ENCODE results near the gene PRKN. TPM values are rescaled to one million over a fixed set of nuclear protein-coding genes. Genes with fewer than 3 reads are reported as not detected.

The PRKN gene
- polyA plus RNA-seq, 1 experiment = 0.71 TPM

DNA sequence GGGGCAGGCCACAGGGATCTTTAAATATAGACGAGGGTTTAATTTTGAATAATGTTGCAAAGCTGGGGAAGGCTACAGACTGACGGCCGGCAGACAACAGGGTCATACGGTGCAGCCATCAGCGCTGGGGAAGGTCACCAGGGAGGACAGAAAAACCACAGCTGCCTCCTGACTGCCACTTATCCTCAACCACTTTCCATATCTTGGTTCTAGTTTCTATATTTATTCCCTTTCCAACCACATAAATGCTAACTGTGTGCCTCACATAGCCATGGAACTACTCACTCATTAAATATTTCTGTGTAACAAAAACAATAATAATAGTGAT, 1368.0 kb downstream of the PRKN start:
- POLR2A ChIA-PET = no interaction called here
- H3K4me3 ChIP-seq (ENCODE audit: low read depth, low read length) = no peak overlapping the region
- DNase-seq (ENCODE audit: low read depth) = no peak
- no peaks in the 10 kb centered on the region for H3K27me3 ChIP-seq (ENCODE audit: control insufficient read depth, insufficient read depth, low read length)
- TF ChIP-seq, protein P1, sequence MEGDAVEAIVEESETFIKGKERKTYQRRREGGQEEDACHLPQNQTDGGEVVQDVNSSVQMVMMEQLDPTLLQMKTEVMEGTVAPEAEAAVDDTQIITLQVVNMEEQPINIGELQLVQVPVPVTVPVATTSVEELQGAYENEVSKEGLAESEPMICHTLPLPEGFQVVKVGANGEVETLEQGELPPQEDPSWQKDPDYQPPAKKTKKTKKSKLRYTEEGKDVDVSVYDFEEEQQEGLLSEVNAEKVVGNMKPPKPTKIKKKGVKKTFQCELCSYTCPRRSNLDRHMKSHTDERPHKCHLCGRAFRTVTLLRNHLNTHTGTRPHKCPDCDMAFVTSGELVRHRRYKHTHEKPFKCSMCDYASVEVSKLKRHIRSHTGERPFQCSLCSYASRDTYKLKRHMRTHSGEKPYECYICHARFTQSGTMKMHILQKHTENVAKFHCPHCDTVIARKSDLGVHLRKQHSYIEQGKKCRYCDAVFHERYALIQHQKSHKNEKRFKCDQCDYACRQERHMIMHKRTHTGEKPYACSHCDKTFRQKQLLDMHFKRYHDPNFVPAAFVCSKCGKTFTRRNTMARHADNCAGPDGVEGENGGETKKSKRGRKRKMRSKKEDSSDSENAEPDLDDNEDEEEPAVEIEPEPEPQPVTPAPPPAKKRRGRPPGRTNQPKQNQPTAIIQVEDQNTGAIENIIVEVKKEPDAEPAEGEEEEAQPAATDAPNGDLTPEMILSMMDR (IDR thresholded peaks at IDR 0.05; ENCODE audit: insufficient read depth, low read depth, low read length) = no peak
- CTCF ChIA-PET = interaction anchor here (0.9 to 3.1 kb wide), 3 partner anchors 12 to 840 kb away, joined by 3 to 15 read pairs (median 3); no protein-coding TSS in a partner anchor
- no peaks in the 10 kb centered on the region for H3K36me3 ChIP-seq (ENCODE audit: control insufficient read depth, insufficient read depth, low read length)

- ChIA-PET POLR2A (no interaction called here), CTCF (interaction anchor here (2.1 to 2.3 kb wide), 2 partner anchors 14 to 17 kb away, joined by 9 to 13 read pairs; no protein-coding TSS in a partner anchor)
- Histone ChIP-seq H3K4me3 (ENCODE audit: low read depth, low read length) (no peak overlapping the region), H3K36me3 (ENCODE audit: control insufficient read depth, insufficient read depth, low read length) (no peaks in the 10 kb centered on the region), H3K27me3 (ENCODE audit: control insufficient read depth, insufficient read depth, low read length) (no peaks in the 10 kb centered on the region)
- DNase-seq (ENCODE audit: low read depth) = no peak
- TF ChIP-seq, protein P1 (IDR thresholded peaks at IDR 0.05; ENCODE audit: insufficient read depth, low read depth, low read length) = no peak
Measured at GRCh38 chr6:161356167-161356854, 1371.3 kb downstream of the PRKN start.

- ChIA-PET CTCF (interaction anchor here (2.1 to 2.3 kb wide), 2 partner anchors 15 to 18 kb away, joined by 9 to 13 read pairs; no protein-coding TSS in a partner anchor), POLR2A (no interaction called here)
- no peak for DNase-seq (ENCODE audit: low read depth)
Measured at GRCh38 chr6:161355696-161356095, 1371.9 kb downstream of the PRKN start.

GRCh38 chr6:161354956-161355355, 1372.6 kb downstream of the PRKN start:
- Histone ChIP-seq H3K27me3 (ENCODE audit: control insufficient read depth, insufficient read depth, low read length) (no peaks in the 10 kb centered on the region), H3K36me3 (ENCODE audit: control insufficient read depth, insufficient read depth, low read length) (no peaks in the 10 kb centered on the region), H3K4me3 (ENCODE audit: low read depth, low read length) (no peak overlapping the region)
- ChIA-PET POLR2A (no interaction called here), CTCF (interaction anchor here (2.1 to 2.3 kb wide), 2 partner anchors 15 to 19 kb away, joined by 9 to 13 read pairs; no protein-coding TSS in a partner anchor)
- DNase-seq (ENCODE audit: low read depth) = no peak
- TF ChIP-seq, protein P1 (IDR thresholded peaks at IDR 0.05; ENCODE audit: insufficient read depth, low read depth, low read length) = no peak

More at GRCh38 chr6:161355696-161356095, 1371.9 kb downstream of the PRKN start:
- no peak overlapping the region for H3K4me3 ChIP-seq (ENCODE audit: low read depth, low read length)
- TF ChIP-seq, protein P1 (IDR thresholded peaks at IDR 0.05; ENCODE audit: insufficient read depth, low read depth, low read length) = no peak
- H3K36me3 ChIP-seq (ENCODE audit: control insufficient read depth, insufficient read depth, low read length) = no peaks in the 10 kb centered on the region
- H3K27me3 ChIP-seq (ENCODE audit: control insufficient read depth, insufficient read depth, low read length) = no peaks in the 10 kb centered on the region

DNA sequence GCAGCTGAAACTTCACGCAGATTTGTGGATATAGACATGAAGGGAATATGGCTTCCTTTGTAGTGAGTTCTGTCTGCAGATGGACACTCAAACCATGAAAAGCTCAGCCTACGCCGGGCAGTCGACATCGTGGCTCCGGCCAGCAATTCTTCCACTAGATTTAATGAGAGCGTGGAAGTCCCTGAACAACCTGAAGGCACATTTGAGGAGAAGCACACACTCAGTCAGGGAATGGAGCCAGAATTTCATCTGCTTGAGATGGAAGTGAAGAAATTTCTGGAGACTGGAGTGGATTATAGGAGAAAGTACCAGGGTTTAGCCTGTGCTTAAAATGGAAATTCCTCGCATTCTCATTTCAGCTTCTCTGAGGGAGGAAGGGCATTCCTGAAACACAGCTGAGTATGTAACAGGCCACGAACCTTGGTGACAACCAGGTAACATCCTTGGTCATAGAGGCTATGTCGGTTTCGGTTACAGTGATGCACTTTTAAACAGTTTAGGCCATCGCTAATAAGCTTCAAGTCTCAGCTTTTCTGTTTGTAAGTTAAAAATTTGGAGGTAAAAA, 1373.2 kb downstream of the PRKN start:
- ChIA-PET POLR2A (no interaction called here), CTCF (interaction anchor here (1.3 kb wide), 1 partner anchor 55 kb away, joined by 3 read pairs; no protein-coding TSS in a partner anchor)
- Histone ChIP-seq H3K36me3 (ENCODE audit: control insufficient read depth, insufficient read depth, low read length) (no peaks in the 10 kb centered on the region), H3K4me3 (ENCODE audit: low read depth, low read length) (no peak overlapping the region), H3K27me3 (ENCODE audit: control insufficient read depth, insufficient read depth, low read length) (no peaks in the 10 kb centered on the region)
- no peak for DNase-seq (ENCODE audit: low read depth)
- TF ChIP-seq, protein P1 (IDR thresholded peaks at IDR 0.05; ENCODE audit: insufficient read depth, low read depth, low read length) = no peak
